HCT116 (cell line): ENCODE data around the gene PTPN7. TPM values are rescaled to one million over a fixed set of nuclear protein-coding genes. Genes with fewer than 3 reads are reported as not detected.

Source experiments
- ATAC-seq: fragments of 200-7000 bp; cut with Tn5 transposase; 2 replicates; pipeline ENCODE4 v1.9.1; 2020; ENCODE audit warnings: mild to moderate bottlenecking, moderate library complexity
- BruUV-seq: library from RNA; stranded (reverse); fragments of 400-500 nt; replicated peaks from 2 replicates; lab custom pipeline; 2021; lab: Mats Ljungman, UMichigan
- CTCF ChIA-PET: fragments of 300-600 bp; sonication (Branson Sonifier 250); formaldehyde crosslinking; loops from one replicate; lab custom pipeline; 2021; ENCODE audit warnings: antibody characterized with exemption; lab: Charles Lee
- POLR2A ChIA-PET: fragments of 300-600, 350-600 bp; sonication (Branson Sonifier 250); formaldehyde crosslinking; loops from one replicate; lab custom pipeline; 2021; ENCODE audit warnings: antibody characterized with exemption; lab: Charles Lee
- RAD21 ChIA-PET, 2 experiments: fragments of 300-600 bp; sonication (Branson Sonifier 250); formaldehyde crosslinking; loops; one replicate each; lab custom pipeline; 2023; ENCODE audit warnings: low total read pairs in 2 of 2; ENCODE audit not compliant: uncharacterized antibody in 2 of 2, unreplicated experiment in 2 of 2, low non-redundant PET in 1 of 2; lab: Charles Lee
- DNase-seq: peaks from one replicate; pipeline ENCODE4 v3.0.0-alpha.2; 2010; ENCODE audit warnings: low read depth, low spot score
- H2AFZ ChIP-seq: fragments of 200-600 bp; shearing (Covaris generic), sonication (generic); 2 replicates; pipeline ENCODE4 v1.6.1; 2017; ENCODE audit warnings: low read depth, mixed run types, mixed read lengths, antibody characterized with exemption, low read length; ENCODE audit not compliant: poor library complexity, severe bottlenecking
- H3K27ac ChIP-seq: 2 replicates; pipeline ENCODE4 v1.5.1; 2012; ENCODE audit warnings: low read depth, low read length
- H3K27me3 ChIP-seq: fragments of 200-600 bp; sonication (generic); 2 replicates; pipeline ENCODE4 v1.6.1; 2016; ENCODE audit warnings: mixed run types, low read length, mixed read lengths; ENCODE audit not compliant: insufficient read depth
- H3K36me3 ChIP-seq, 2 experiments: fragments of 200-500 bp in 1 of 2; fragments of 200-600 bp in 1 of 2; sonication (Bioruptor generic) in 1 of 2; sonication (generic) in 1 of 2; 2 replicates each; pipeline versions ENCODE4 v1.5.1 to v1.6.1; 2014 to 2016; ENCODE audit warnings: low read length in 2 of 2, inconsistent platforms in 1 of 2, mixed read lengths in 1 of 2, mixed run types in 1 of 2; ENCODE audit not compliant: insufficient read depth in 2 of 2, control insufficient read depth in 1 of 2
- H3K4me1 ChIP-seq, 2 experiments: fragments of 200-600 bp in 1 of 2; sonication (generic) in 1 of 2; 2 replicates each; pipeline versions ENCODE4 v1.5.1 to v1.6.1; 2012 to 2017; ENCODE audit warnings: low read length in 2 of 2, inconsistent platforms in 1 of 2, mild to moderate bottlenecking in 1 of 2, mixed read lengths in 1 of 2, mixed run types in 1 of 2, moderate library complexity in 1 of 2; ENCODE audit not compliant: insufficient read depth in 2 of 2, control insufficient read depth in 1 of 2
- H3K4me2 ChIP-seq: fragments of 200-600 bp; sonication (generic); 2 replicates; pipeline ENCODE4 v1.6.1; 2017; ENCODE audit warnings: mixed run types, low read length, mixed read lengths
- H3K4me3 ChIP-seq, 2 experiments: fragments of 200-600 bp in 1 of 2; sonication (generic) in 1 of 2; replicated peaks in 1 of 2; 2 replicates each; pipeline ENCODE4 v1.5.1; 2011 to 2016; ENCODE audit warnings: low read length in 2 of 2, control low read depth in 1 of 2, low read depth in 1 of 2, mild to moderate bottlenecking in 1 of 2, mixed read lengths in 1 of 2, mixed run types in 1 of 2
- H3K79me2 ChIP-seq: fragments of 200-600 bp; sonication (generic); 2 replicates; pipeline ENCODE4 v1.6.1; 2017; ENCODE audit warnings: mild to moderate bottlenecking, mixed run types, low read length, moderate library complexity, mixed read lengths; ENCODE audit not compliant: insufficient read depth
- H3K9ac ChIP-seq: fragments of 200-600 bp; sonication (generic); 2 replicates; pipeline ENCODE4 v1.6.1; 2016; ENCODE audit warnings: low read length, mixed read lengths
- H3K9me2 ChIP-seq: fragments of 200-600 bp; sonication (generic), shearing (Covaris generic); 2 replicates; pipeline ENCODE4 v1.6.1; 2017; ENCODE audit warnings: mixed run types, mild to moderate bottlenecking, moderate library complexity; ENCODE audit not compliant: insufficient read depth
- H3K9me3 ChIP-seq, 2 experiments: fragments of 200-500 bp in 1 of 2; fragments of 200-600 bp in 1 of 2; sonication (Bioruptor generic) in 1 of 2; sonication (generic) in 1 of 2; 2 replicates each; pipeline ENCODE4 v1.6.1; 2014 to 2017; ENCODE audit warnings: low read length in 2 of 2, mixed read lengths in 2 of 2, inconsistent platforms in 1 of 2, low read depth in 1 of 2, mild to moderate bottlenecking in 1 of 2, mixed run types in 1 of 2, moderate library complexity in 1 of 2; ENCODE audit not compliant: control insufficient read depth in 1 of 2, insufficient read depth in 1 of 2
- H4K20me1 ChIP-seq: fragments of 200-600 bp; sonication (generic), shearing (Covaris generic); 2 replicates; pipeline ENCODE4 v1.6.1; 2017; ENCODE audit warnings: mixed run types, mild to moderate bottlenecking, moderate library complexity; ENCODE audit not compliant: insufficient read depth
- CBX3 ChIP-seq: IDR thresholded peaks from 2 replicates; pipeline ENCODE4 v1.6.1; 2012; ENCODE audit warnings: low read depth
- CEBPB ChIP-seq: IDR thresholded peaks from 2 replicates; pipeline ENCODE4 v1.6.1; 2012; ENCODE audit warnings: low read depth
- SP1 ChIP-seq: IDR thresholded peaks from 2 replicates; pipeline ENCODE4 v1.6.1; 2012; ENCODE audit warnings: low read depth
- ZFX ChIP-seq: fragments of 450-650 bp; IDR thresholded peaks from 2 replicates; pipeline ENCODE4 v1.6.1; 2017
- intact Hi-C: fragments of 100-400 bp; cut with micrococcal nuclease; formaldehyde crosslinking; loops from 2 replicates; pipeline ENCODE4 v1.10.0; 2022
- total RNA-seq: library from RNA; stranded (reverse); gene quantifications from one replicate; pipeline ENCODE4 v1.2.1, GENCODE V29; 2021; ENCODE audit not compliant: unreplicated experiment
- TF ChIP-seq, protein P1 (sequence below): IDR thresholded peaks from 2 replicates; pipeline ENCODE4 v1.6.1; 2012
- TF ChIP-seq, protein P2 (sequence below), 3 experiments: fragments of 200-600 bp in 1 of 3; sonication (generic) in 1 of 3; IDR thresholded peaks in 2 of 3; conservative IDR thresholded peaks in 1 of 3; 2 replicates each; pipeline ENCODE4 v1.5.1; 2012 to 2017; ENCODE audit warnings: low read depth in 2 of 3, low read length in 2 of 3, antibody characterized with exemption in 1 of 3, borderline replicate concordance in 1 of 3, control low read depth in 1 of 3, mild to moderate bottlenecking in 1 of 3, mixed read lengths in 1 of 3, mixed run types in 1 of 3, moderate library complexity in 1 of 3; ENCODE audit not compliant: insufficient read depth in 1 of 3

Gene PTPN7
- total RNA-seq, 1 experiment from 2014 or later, result 0.76 TPM

DNA sequence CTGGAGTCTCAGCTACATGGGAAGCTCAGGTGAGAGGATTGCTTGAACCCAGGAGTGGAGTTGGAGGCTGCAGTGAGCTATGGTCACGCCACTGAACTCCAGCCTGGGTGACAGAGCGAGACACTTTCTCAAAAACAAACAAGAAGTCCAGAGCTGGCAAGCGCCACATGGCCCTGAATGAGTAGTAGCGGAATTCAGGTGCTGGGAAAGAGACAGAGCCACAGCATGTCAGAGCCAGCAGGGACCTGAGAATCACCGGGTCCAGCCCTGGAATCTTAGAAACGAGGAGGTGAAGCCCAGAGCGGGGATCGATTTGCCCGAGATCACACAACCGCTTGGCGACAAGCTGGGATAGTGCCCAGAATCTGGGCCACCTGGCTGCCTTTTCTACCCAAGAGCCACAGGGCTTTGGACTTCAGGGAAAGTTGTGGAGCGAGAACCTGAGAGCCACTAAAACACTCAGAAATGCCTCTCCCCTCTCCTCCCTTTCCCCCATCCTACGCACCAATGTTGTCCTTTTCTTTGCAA lies 25.7 kb downstream of the PTPN7 start:
- Histone ChIP-seq H2AFZ (no peak overlapping the region), H3K27me3 (no peaks in the 10 kb centered on the region), H3K9ac (no peak overlapping the region), H4K20me1 (no peaks in the 10 kb centered on the region), H3K4me3 (no peak overlapping the region), H3K79me2 (peaks cover 12% of the 10 kb centered on the region; the same call in 1 of the 2 replicates), H3K4me1 (no peaks in the 10 kb centered on the region; a peak in 1 of 4 replicates), H3K9me2 (no peaks in the 10 kb centered on the region), H3K9me3 (no peaks in the 10 kb centered on the region), H3K36me3 (peaks cover 7 to 18% of the 10 kb centered on the region in 2 experiments; a peak in 3 of 4 replicates), H3K27ac (no peak overlapping the region), H3K4me2 (no peak overlapping the region)
- ChIA-PET RAD21 (interaction anchor here in 1 of 2 experiments (0.6 kb wide), 1 partner anchor 54 kb away, joined by 5 read pairs; no protein-coding TSS in a partner anchor), POLR2A (interaction anchor here (1.3 to 2.2 kb wide), 2 partner anchors 117 to 124 kb away, joined by 5 to 9 read pairs; partner anchors contain the start of gene ELF3), CTCF (interaction anchor here (0.6 to 3.5 kb wide), 9 partner anchors 9 to 908 kb away, joined by 3 to 13 read pairs (median 5); partner anchors contain the start of gene GPR37L1)
- TF ChIP-seq CEBPB (no peak), SP1 (no peak), ZFX (no peak), CBX3 (no peak)
- TF ChIP-seq, protein P1, sequence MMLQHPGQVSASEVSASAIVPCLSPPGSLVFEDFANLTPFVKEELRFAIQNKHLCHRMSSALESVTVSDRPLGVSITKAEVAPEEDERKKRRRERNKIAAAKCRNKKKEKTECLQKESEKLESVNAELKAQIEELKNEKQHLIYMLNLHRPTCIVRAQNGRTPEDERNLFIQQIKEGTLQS, result no peak
- TF ChIP-seq, protein P2, sequence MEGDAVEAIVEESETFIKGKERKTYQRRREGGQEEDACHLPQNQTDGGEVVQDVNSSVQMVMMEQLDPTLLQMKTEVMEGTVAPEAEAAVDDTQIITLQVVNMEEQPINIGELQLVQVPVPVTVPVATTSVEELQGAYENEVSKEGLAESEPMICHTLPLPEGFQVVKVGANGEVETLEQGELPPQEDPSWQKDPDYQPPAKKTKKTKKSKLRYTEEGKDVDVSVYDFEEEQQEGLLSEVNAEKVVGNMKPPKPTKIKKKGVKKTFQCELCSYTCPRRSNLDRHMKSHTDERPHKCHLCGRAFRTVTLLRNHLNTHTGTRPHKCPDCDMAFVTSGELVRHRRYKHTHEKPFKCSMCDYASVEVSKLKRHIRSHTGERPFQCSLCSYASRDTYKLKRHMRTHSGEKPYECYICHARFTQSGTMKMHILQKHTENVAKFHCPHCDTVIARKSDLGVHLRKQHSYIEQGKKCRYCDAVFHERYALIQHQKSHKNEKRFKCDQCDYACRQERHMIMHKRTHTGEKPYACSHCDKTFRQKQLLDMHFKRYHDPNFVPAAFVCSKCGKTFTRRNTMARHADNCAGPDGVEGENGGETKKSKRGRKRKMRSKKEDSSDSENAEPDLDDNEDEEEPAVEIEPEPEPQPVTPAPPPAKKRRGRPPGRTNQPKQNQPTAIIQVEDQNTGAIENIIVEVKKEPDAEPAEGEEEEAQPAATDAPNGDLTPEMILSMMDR (IDR thresholded peaks at IDR 0.05 in 2 of 3, conservative IDR thresholded peaks at IDR 0.05 in 1 of 3; ENCODE audit: borderline replicate concordance in 1 of 3, insufficient read depth in 1 of 3, low read depth in 2 of 3, low read length in 2 of 3), result no peak
- ATAC-seq, result no peak; the same call in 1 of the 2 replicates
- no peak for DNase-seq
- no TSS peak for BruUV-seq
- intact Hi-C loops, result loop anchor here (1.0 kb wide), 1 partner anchor 135 kb away; no protein-coding TSS in a partner anchor
